K562 (cell line): ENCODE measurements around the gene ARL13B. TPM values are rescaled to one million over a fixed set of nuclear protein-coding genes. Genes with fewer than 3 reads are reported as not detected.

Source experiments
- ATAC-seq: fragments of 200-7000 bp; cut with Tn5 transposase; 3 replicates; pipeline ENCODE4 v1.9.1; 2020; ENCODE audit warnings: moderate library complexity
- BruUV-seq: library from RNA; stranded (reverse); fragments of 400-500 nt; replicated peaks from 2 replicates; lab custom pipeline; 2021; lab: Mats Ljungman, UMichigan
- CTCF ChIA-PET: fragments of 300-600 bp; formaldehyde crosslinking; extraction: SDS; loops from one replicate; lab custom pipeline; 2021; ENCODE audit warnings: low intra/inter-chr PET ratio; lab: Yijun Ruan, JAX
- POLR2A ChIA-PET: fragments of 300-600, 350-650 bp; sonication (Branson Sonifier 250); formaldehyde crosslinking; extraction: SDS; loops from one replicate; lab custom pipeline; 2021; ENCODE audit warnings: antibody characterized with exemption, inconsistent platforms; lab: Yijun Ruan, JAX
- DNase-seq, 4 experiments: peaks; one replicate each; pipeline versions ENCODE4 v3.0.0 to v3.0.0-alpha.2; 2011 to 2018; ENCODE audit warnings: low spot score in 3 of 4, mixed read lengths in 3 of 4; ENCODE audit errors: extremely low read depth in 1 of 4
- FAIRE-seq: peaks from 2 replicates; lab custom pipeline; 2011; peaks lifted over from hg19 to GRCh38; lab: Jason Lieb, UNC
- H2AFZ ChIP-seq: 2 replicates; pipeline ENCODE4 v1.6.0; 2011; ENCODE audit warnings: low read depth, low read length, control low read depth, inconsistent platforms
- H3K27ac ChIP-seq: fragments of 200-600 bp; 3 replicates; pipeline ENCODE4 v1.8.0; 2011; ENCODE audit warnings: low read depth, mild to moderate bottlenecking, control low read depth, inconsistent platforms, low read length, moderate library complexity, mixed read lengths; ENCODE audit errors: extremely low read depth
- H3K27me3 ChIP-seq, 2 experiments: fragments of 300-600 bp in 1 of 2; 2 replicates in 1 of 2; 3 replicates in 1 of 2; pipeline versions ENCODE4 v1.6.0 to v1.8.0; 2011; ENCODE audit warnings: inconsistent platforms in 2 of 2, low read length in 2 of 2, mild to moderate bottlenecking in 1 of 2, mixed read lengths in 1 of 2, moderate library complexity in 1 of 2; ENCODE audit not compliant: control insufficient read depth in 2 of 2, insufficient read depth in 2 of 2
- H3K36me3 ChIP-seq: fragments of 300-600 bp; 3 replicates; pipeline ENCODE4 v1.8.0; 2011; ENCODE audit warnings: mild to moderate bottlenecking, low read length, inconsistent platforms; ENCODE audit not compliant: control insufficient read depth, insufficient read depth
- H3K4me1 ChIP-seq, 2 experiments: fragments of 200-600 bp in 1 of 2; replicated peaks in 1 of 2; 2 replicates in 1 of 2; 3 replicates in 1 of 2; pipeline versions ENCODE4 v1.5.1 to v1.8.0; 2011; ENCODE audit warnings: inconsistent platforms in 2 of 2, low read length in 2 of 2, mild to moderate bottlenecking in 1 of 2, mixed read lengths in 1 of 2, moderate library complexity in 1 of 2; ENCODE audit not compliant: control insufficient read depth in 2 of 2, insufficient read depth in 2 of 2
- H3K4me2 ChIP-seq: 2 replicates; pipeline ENCODE4 v1.6.1; 2011; ENCODE audit warnings: low read length, control low read depth, inconsistent platforms, mixed read lengths; ENCODE audit not compliant: insufficient read depth
- H3K4me3 ChIP-seq: fragments of 200-600 bp; sonication (generic), shearing (Covaris generic); 2 replicates; pipeline ENCODE4 v1.5.1; 2016; ENCODE audit warnings: control low read depth, inconsistent platforms
- H3K79me2 ChIP-seq: fragments of 200-600 bp; 3 replicates; pipeline ENCODE4 v1.8.0; 2011; ENCODE audit warnings: low read length, inconsistent platforms; ENCODE audit not compliant: control insufficient read depth, insufficient read depth
- H3K9ac ChIP-seq, 2 experiments: 2 replicates each; pipeline versions ENCODE4 v1.6.0 to v1.6.1; 2011; ENCODE audit warnings: low read depth in 2 of 2, low read length in 2 of 2, control low read depth in 1 of 2, inconsistent platforms in 1 of 2, mild to moderate bottlenecking in 1 of 2, mixed read lengths in 1 of 2; ENCODE audit not compliant: insufficient read depth in 1 of 2
- H3K9me1 ChIP-seq: one replicate; pipeline ENCODE4 v1.6.0; 2011; ENCODE audit warnings: inconsistent platforms, mild to moderate bottlenecking, low read length, moderate library complexity; ENCODE audit not compliant: control insufficient read depth, insufficient read depth
- H3K9me3 ChIP-seq: replicated peaks from 2 replicates; pipeline ENCODE4 v1.5.1; 2011; ENCODE audit warnings: low read depth, low read length, inconsistent platforms; ENCODE audit not compliant: control insufficient read depth, insufficient read depth
- H4K20me1 ChIP-seq: replicated peaks from 2 replicates; pipeline ENCODE4 v1.6.1; 2011; ENCODE audit warnings: low read length, inconsistent platforms, mixed read lengths; ENCODE audit not compliant: control insufficient read depth, insufficient read depth
- FOXA3 ChIP-seq, 2 experiments: fragments of 450-650 bp in 1 of 2; sonication (generic) in 1 of 2; formaldehyde crosslinking; IDR thresholded peaks in 1 of 2; conservative IDR thresholded peaks in 1 of 2; 2 replicates each; pipeline versions ENCODE4 v1.4.0 to v1.8.0; 2020 to 2022; ENCODE audit warnings: mild to moderate bottlenecking in 2 of 2, missing genetic modification reagents in 1 of 2
- SNAPC5 ChIP-seq: fragments of 250-450 bp; sonication (Bioruptor Pico); IDR thresholded peaks from 2 replicates; pipeline ENCODE4 v1.8.0; 2021; ENCODE audit warnings: moderate library complexity, mild to moderate bottlenecking, inconsistent platforms
- TOE1 ChIP-seq, 2 experiments: fragments of 450-650 bp in 1 of 2; sonication (generic) in 1 of 2; formaldehyde crosslinking in 1 of 2; IDR thresholded peaks; 2 replicates each; pipeline versions ENCODE4 v1.7.1 to v1.8.0; 2016 to 2022; ENCODE audit warnings: borderline replicate concordance in 2 of 2, mild to moderate bottlenecking in 2 of 2, antibody characterized with exemption in 1 of 2, inconsistent platforms in 1 of 2, low read depth in 1 of 2, missing genetic modification reagents in 1 of 2, moderate library complexity in 1 of 2
- ZBTB5 ChIP-seq: fragments of 450-650 bp; IDR thresholded peaks from 2 replicates; pipeline ENCODE4 v1.6.1; 2017; ENCODE audit warnings: antibody characterized with exemption
- ZNF12 ChIP-seq: sonication (generic); formaldehyde crosslinking; IDR thresholded peaks from 2 replicates; pipeline ENCODE4 v1.4.0; 2020; ENCODE audit warnings: mild to moderate bottlenecking, missing genetic modification reagents
- ZNF76 ChIP-seq: fragments of 250-450 bp; sonication (Bioruptor Pico); IDR thresholded peaks from 2 replicates; pipeline ENCODE4 v1.4.0; 2020; ENCODE audit warnings: mild to moderate bottlenecking, moderate library complexity, borderline replicate concordance
- WGBS: fragments of 100-300 bp; shearing (Covaris generic); methylation state at CpG from one replicate; pipeline ENCODE4 v1.1.6; 2016; ENCODE audit warnings: low coverage, mixed read lengths; ENCODE audit not compliant: insufficient coverage; ENCODE audit errors: missing lambda C conversion rate; 5-methylcytosine and 5-hydroxymethylcytosine counted together
- in situ Hi-C: fragments of 300-500 bp; cut with MboI; formaldehyde crosslinking; loops from 4 replicates; pipeline ENCODE4 v1.15.0; 2018; ENCODE audit warnings: inconsistent platforms, mixed read lengths
- intact Hi-C: fragments of 100-400 bp; cut with micrococcal nuclease; formaldehyde crosslinking; loops from 2 replicates; pipeline ENCODE4 v1.14.2; 2022
- polyA plus RNA-seq, 8 experiments: library from polyadenylated mRNA; depleted of rRNA in 4 of 8; stranded (reverse) in 5 of 8; unstranded in 3 of 8; fragments of >200 nt; fragmentation: Nextera tagmentation in 2 of 8; fragmentation: Illumina TruSeq in 1 of 8; extraction: Ambion mirVana in 2 of 8; extraction: Trizol in 1 of 8; gene quantifications; 2 replicates each; pipeline versions ENCODE4 v1.2.1 to v1.2.3, GENCODE V29; 2011 to 2014; ENCODE audit warnings: inconsistent platforms in 1 of 8, missing spikeins in 1 of 8
- total RNA-seq, 7 experiments: library from RNA; depleted of rRNA in 6 of 7; stranded (reverse); fragments of >200 nt in 6 of 7; fragmentation: Illumina TruSeq in 2 of 7; extraction: Trizol in 2 of 7; gene quantifications; 2 replicates each; pipeline versions ENCODE4 v1.2.1 to v1.2.3, GENCODE V29; 2011 to 2021; ENCODE audit warnings: low replicate concordance in 1 of 7
- TF ChIP-seq, protein P1 (sequence below): fragments of 200-800 bp; sonication (Bioruptor generic); IDR thresholded peaks from 2 replicates; pipeline ENCODE4 v1.6.1; 2017; ENCODE audit warnings: missing genetic modification characterization, missing compliant biosample characterization

ARL13B gene
- total and polyA plus RNA-seq, 9 of the 15 experiments (the other 6 are each of a cell fraction or from before 2014, with no cell fraction given) = 4.1 to 16.9 (median 12.2) TPM

- H3K9me1 ChIP-seq = no peaks in the 10 kb centered on the region
- intact Hi-C loops = no loop called here
- H3K79me2 ChIP-seq = 0 out of 3 replicates have a peak, but pooled peaks cover 3% of the 10 kb centered on the region
- H2AFZ ChIP-seq = no peak overlapping the region
- H3K27ac ChIP-seq = no peak overlapping the region
- no peaks in the 10 kb centered on the region for H4K20me1 ChIP-seq
- H3K36me3 ChIP-seq = peaks cover 10% of the 10 kb centered on the region; the same call in 1 of the 3 replicates
- H3K9ac ChIP-seq = no peak overlapping the region
- no peak for FAIRE-seq
- H3K4me1 ChIP-seq = no peaks in the 10 kb centered on the region
- H3K4me2 ChIP-seq = no peak overlapping the region
- ChIA-PET CTCF (no interaction called here), POLR2A (interaction anchor here (1.0 kb wide), 1 partner anchor 12 kb away, joined by 3 read pairs; no protein-coding TSS in a partner anchor)
- no peak overlapping the region for H3K4me3 ChIP-seq
- H3K27me3 ChIP-seq = no peaks in the 10 kb centered on the region
- WGBS = 29% methylated on average over 1 of the region's 1 CpG
- in situ Hi-C loops = no loop called here
- no peaks in the 10 kb centered on the region for H3K9me3 ChIP-seq
- no peak for DNase-seq
- no TSS peak for BruUV-seq
- TF ChIP-seq TOE1 (IDR thresholded peaks at IDR 0.05; ENCODE audit: borderline replicate concordance) = no peak
- TF ChIP-seq TOE1 (CRISPR knock-in tag; IDR thresholded peaks at IDR 0.05; ENCODE audit: borderline replicate concordance, low read depth) = no peak
- no peak for TF ChIP-seq FOXA3 (CRISPR knock-in tag; conservative IDR thresholded peaks at IDR 0.05 in 1 of 2, IDR thresholded peaks at IDR 0.05 in 1 of 2)
- TF ChIP-seq, protein P1, sequence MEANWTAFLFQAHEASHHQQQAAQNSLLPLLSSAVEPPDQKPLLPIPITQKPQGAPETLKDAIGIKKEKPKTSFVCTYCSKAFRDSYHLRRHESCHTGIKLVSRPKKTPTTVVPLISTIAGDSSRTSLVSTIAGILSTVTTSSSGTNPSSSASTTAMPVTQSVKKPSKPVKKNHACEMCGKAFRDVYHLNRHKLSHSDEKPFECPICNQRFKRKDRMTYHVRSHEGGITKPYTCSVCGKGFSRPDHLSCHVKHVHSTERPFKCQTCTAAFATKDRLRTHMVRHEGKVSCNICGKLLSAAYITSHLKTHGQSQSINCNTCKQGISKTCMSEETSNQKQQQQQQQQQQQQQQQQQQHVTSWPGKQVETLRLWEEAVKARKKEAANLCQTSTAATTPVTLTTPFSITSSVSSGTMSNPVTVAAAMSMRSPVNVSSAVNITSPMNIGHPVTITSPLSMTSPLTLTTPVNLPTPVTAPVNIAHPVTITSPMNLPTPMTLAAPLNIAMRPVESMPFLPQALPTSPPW (CRISPR knock-in tag) = no peak
- TF ChIP-seq ZBTB5 = no peak
- TF ChIP-seq SNAPC5 = no peak
- no peak for TF ChIP-seq ZNF12
- TF ChIP-seq ZNF76 (CRISPR knock-in tag) = no peak
- ATAC-seq = no peak
Observed at GRCh38 chr3:94001191-94001590, 21.2 kb downstream of the ARL13B start.
